Tibial artery (tissue), 4 donors: ENCODE data around the gene POLA1.

ENCODE experiments used
- DNase-seq, 2 donors: peaks; one replicate each; pipeline ENCODE4 v3.0.0-alpha.2; 2019
- H3K27ac ChIP-seq, 2 donors: fragments of 200-600 bp; sonication (generic) in 1 of 2; 1 replicate in 1 of 2; 2 replicates in 1 of 2; pipeline ENCODE4 v1.5.1; 2018 to 2019; ENCODE audit warnings: mild to moderate bottlenecking in 1 of 2
- H3K27me3 ChIP-seq, 2 donors: fragments of 200-600 bp; sonication (generic) in 1 of 2; one replicate each; pipeline versions ENCODE4 v1.5.1 to v1.6.0; 2016 to 2019
- H3K36me3 ChIP-seq, 3 donors: fragments of 200-600 bp; sonication (generic) in 2 of 3; one replicate each; pipeline ENCODE4 v1.5.1; 2016 to 2019; ENCODE audit warnings: mild to moderate bottlenecking in 2 of 3
- H3K4me1 ChIP-seq, 4 donors: fragments of 200-600 bp; sonication (generic) in 2 of 4; 1 replicate in 3 of 4; 2 replicates in 1 of 4; pipeline ENCODE4 v1.5.1; 2016 to 2019
- H3K4me3 ChIP-seq, 2 donors: fragments of 200-600 bp; sonication (generic) in 1 of 2; 1 replicate in 1 of 2; 2 replicates in 1 of 2; pipeline ENCODE4 v1.5.1; 2018 to 2019; ENCODE audit warnings: mild to moderate bottlenecking in 2 of 2
- H3K9me3 ChIP-seq, 3 donors: fragments of 200-600 bp; sonication (generic) in 1 of 3; one replicate each; pipeline ENCODE4 v1.5.1; 2016 to 2019
- CTCF ChIP-seq, 2 experiments: fragments of 200-600 bp in 1 of 2; fragments of 450-650 bp in 1 of 2; IDR thresholded peaks; one replicate each; pipeline ENCODE4 v1.5.1; 2017 to 2019; ENCODE audit warnings: antibody characterized with exemption in 2 of 2, mild to moderate bottlenecking in 1 of 2, moderate library complexity in 1 of 2
- intact Hi-C: fragments of 100-400 bp; cut with DNase I; formaldehyde crosslinking; loops from one replicate; pipeline ENCODE4 v1.15.0; 2023; ENCODE audit warnings: low total_unique reads

The POLA1 gene

DNA sequence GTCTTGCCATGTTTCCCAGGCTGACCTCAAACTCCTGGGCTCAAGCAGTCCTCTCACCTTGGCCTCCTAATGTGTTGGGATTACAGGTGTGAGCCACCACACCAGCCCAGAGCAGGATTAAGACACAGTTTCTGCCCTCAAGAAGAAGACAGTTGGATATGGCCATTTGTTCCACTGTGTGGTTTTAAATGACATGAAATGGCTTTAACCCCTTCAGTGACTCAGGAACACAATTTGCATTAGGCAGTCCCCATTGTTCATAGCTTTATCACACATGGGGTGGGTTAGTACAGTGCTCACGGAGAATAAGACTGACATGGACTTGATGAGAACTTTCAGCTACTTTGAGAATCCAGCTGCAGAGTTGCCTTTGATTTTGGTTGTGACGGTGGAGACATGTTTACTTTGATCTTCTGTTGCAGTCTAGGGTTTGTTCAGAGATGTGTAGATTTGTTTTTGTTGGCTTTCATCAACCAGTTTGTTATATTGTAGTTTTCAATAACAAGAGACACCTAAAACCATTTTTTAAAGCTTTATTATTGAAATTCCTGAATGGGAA is 261.7 kb downstream of the POLA1 start:
- TF ChIP-seq CTCF (IDR thresholded peaks at IDR 0.05), result no peak
- no peaks in the 10 kb centered on the region for H3K4me1 ChIP-seq
- intact Hi-C loops, result no loop called here
- DNase-seq, result no peak
- no peaks in the 10 kb centered on the region for H3K9me3 ChIP-seq
- no peaks in the 10 kb centered on the region for H3K27me3 ChIP-seq
- no peaks in the 10 kb centered on the region for H3K36me3 ChIP-seq
- H3K27ac ChIP-seq, result no peak overlapping the region
- H3K4me3 ChIP-seq, result no peak overlapping the region

DNA sequence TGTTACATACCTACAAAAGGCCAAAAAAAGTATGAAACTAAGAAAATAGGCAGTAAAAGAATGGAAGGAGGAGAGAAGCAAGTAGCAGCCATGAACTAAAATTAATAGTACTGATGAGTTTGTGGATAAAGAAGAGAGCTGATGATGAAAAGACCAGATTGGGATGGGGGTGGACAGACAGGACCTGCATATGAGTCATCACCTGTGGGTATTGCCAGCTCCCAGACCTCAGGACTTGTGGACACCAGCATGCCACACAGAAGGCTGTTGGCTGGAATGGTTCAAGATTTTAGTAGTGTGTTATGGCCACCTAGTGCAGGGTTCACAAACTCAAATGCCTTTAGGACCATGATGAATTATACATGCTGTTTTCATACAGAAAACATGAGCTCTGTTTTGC is 263.1 kb downstream of the POLA1 start:
- H3K4me3 ChIP-seq, result no peak overlapping the region
- H3K27ac ChIP-seq, result no peak overlapping the region
- H3K27me3 ChIP-seq, result no peaks in the 10 kb centered on the region
- no peaks in the 10 kb centered on the region for H3K9me3 ChIP-seq
- intact Hi-C loops, result no loop called here
- TF ChIP-seq CTCF (IDR thresholded peaks at IDR 0.05), result no peak
- no peaks in the 10 kb centered on the region for H3K4me1 ChIP-seq
- H3K36me3 ChIP-seq, result no peaks in the 10 kb centered on the region
- no peak for DNase-seq

GRCh38 chrX:24961809-24962208 is 268.1 kb downstream of the POLA1 start:
- no peak for DNase-seq
- Histone ChIP-seq H3K36me3 (no peaks in the 10 kb centered on the region), H3K4me3 (no peak overlapping the region), H3K27ac (no peak overlapping the region), H3K9me3 (no peaks in the 10 kb centered on the region), H3K27me3 (no peaks in the 10 kb centered on the region), H3K4me1 (no peaks in the 10 kb centered on the region)
- no peak for TF ChIP-seq CTCF (IDR thresholded peaks at IDR 0.05)
- intact Hi-C loops, result no loop called here

DNA sequence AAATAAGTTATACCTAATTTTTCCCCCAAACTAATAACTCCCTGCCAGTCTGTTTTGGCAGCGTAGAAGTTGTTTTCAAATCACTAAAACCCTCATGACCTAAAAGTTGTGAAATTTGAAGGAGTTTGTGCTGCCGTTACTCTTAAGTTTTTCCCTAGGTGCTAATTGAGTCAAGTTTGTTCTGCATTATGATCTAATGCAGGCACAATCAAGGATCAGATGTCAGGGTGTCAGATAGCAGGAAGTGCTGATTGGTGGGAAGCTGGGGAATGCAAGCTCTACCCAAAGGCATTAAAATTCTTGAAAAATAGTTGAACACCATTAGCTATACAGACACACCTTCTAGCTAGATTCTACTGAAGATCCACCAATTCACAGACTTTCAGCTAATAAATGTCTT is 270.1 kb downstream of the POLA1 start:
- TF ChIP-seq CTCF (IDR thresholded peaks at IDR 0.05), result no peak
- Histone ChIP-seq H3K4me3 (no peak overlapping the region), H3K4me1 (no peaks in the 10 kb centered on the region), H3K27me3 (no peaks in the 10 kb centered on the region), H3K9me3 (no peaks in the 10 kb centered on the region), H3K27ac (no peak overlapping the region), H3K36me3 (no peaks in the 10 kb centered on the region)
- DNase-seq, result no peak
- intact Hi-C loops, result no loop called here

DNA sequence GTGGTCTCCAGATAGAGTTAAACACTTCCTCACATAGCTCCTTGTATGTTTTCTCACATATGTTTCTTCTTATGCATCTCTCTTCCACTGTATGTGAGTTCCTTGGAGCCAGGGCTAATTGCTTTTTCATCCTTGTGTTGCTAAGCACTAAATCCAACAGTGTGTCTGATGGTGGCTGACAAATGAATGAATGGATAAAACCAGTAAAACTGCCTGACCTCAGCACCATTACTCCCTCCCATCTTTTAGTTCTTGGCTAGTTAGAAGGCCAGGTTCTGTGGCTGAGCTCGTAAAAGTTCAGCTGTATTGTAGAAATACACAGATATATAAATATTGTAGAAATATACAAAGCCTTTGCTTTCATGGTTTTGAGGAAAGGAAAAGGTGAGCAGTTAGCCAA is 271.7 kb downstream of the POLA1 start:
- H3K36me3 ChIP-seq, result no peaks in the 10 kb centered on the region
- intact Hi-C loops, result no loop called here
- TF ChIP-seq CTCF (IDR thresholded peaks at IDR 0.05), result no peak

DNA sequence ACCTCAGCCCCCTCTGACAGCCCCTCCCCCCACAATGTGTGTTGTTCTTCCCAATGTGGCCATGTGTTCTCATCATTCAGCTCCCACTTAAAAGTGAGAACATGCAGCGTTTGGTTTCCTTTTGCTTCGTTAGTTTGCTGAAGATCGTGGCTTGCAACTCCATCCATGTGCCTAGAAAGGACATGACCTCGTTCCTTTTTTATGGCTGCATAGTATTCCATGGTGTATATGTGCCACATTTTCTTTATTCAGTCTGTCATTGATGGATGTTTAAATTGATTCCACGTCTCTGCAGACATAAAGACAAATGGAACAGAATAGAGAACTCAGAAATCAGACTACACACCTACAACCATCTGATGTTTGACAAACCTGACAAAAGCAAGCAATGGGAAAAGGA is 276.1 kb downstream of the POLA1 start:
- no peaks in the 10 kb centered on the region for H3K36me3 ChIP-seq
- no peak overlapping the region for H3K4me3 ChIP-seq
- no peak for TF ChIP-seq CTCF (IDR thresholded peaks at IDR 0.05)
- intact Hi-C loops, result no loop called here
- no peaks in the 10 kb centered on the region for H3K4me1 ChIP-seq
- no peaks in the 10 kb centered on the region for H3K27me3 ChIP-seq
- H3K27ac ChIP-seq, result no peak overlapping the region
- H3K9me3 ChIP-seq, result no peaks in the 10 kb centered on the region
- DNase-seq, result no peak

More for the DNA sequence above, 271.7 kb downstream of the POLA1 start:
- Histone ChIP-seq H3K9me3 (no peaks in the 10 kb centered on the region), H3K4me3 (no peak overlapping the region), H3K4me1 (no peaks in the 10 kb centered on the region), H3K27me3 (no peaks in the 10 kb centered on the region), H3K27ac (no peak overlapping the region)
- DNase-seq, result no peak
